Panc1 (cell line): ENCODE data around the gene SPRR5. TPM values are rescaled to one million over a fixed set of nuclear protein-coding genes. Genes with fewer than 3 reads are reported as not detected.

ENCODE experiments used
- ATAC-seq: fragments of 200-7000 bp; cut with Tn5 transposase; 2 replicates; pipeline ENCODE4 v1.9.1; 2020; ENCODE audit warnings: mild to moderate bottlenecking, moderate library complexity
- BruUV-seq: library from RNA; stranded (reverse); fragments of 400-500 nt; replicated peaks from 2 replicates; lab custom pipeline; 2021; lab: Mats Ljungman, UMichigan
- CTCF ChIA-PET: fragments of 300-600 bp; sonication (Branson Sonifier 250); formaldehyde crosslinking; loops from one replicate; lab custom pipeline; 2022; ENCODE audit warnings: antibody characterized with exemption; lab: Charles Lee
- POLR2A ChIA-PET: fragments of 300-600 bp; sonication (Branson Sonifier 250); formaldehyde crosslinking; loops from one replicate; lab custom pipeline; 2022; ENCODE audit warnings: antibody characterized with exemption; lab: Charles Lee
- DNase-seq: peaks from one replicate; pipeline ENCODE4 v3.0.0-alpha.2; 2010; ENCODE audit warnings: low read depth, low spot score
- H3K27ac ChIP-seq: 2 replicates; pipeline ENCODE4 v1.5.1; 2011; ENCODE audit warnings: mild to moderate bottlenecking, low read length, inconsistent platforms
- H3K27me3 ChIP-seq: fragments of 200-500 bp; sonication (Bioruptor generic); 2 replicates; pipeline ENCODE4 v1.6.0; 2014; ENCODE audit warnings: low read length, inconsistent platforms; ENCODE audit not compliant: control insufficient read depth, insufficient read depth
- H3K36me3 ChIP-seq: fragments of 200-500 bp; sonication (Bioruptor generic); 2 replicates; pipeline ENCODE4 v1.5.1; 2014; ENCODE audit warnings: inconsistent platforms, mild to moderate bottlenecking, low read length, moderate library complexity; ENCODE audit not compliant: control insufficient read depth, insufficient read depth
- H3K4me1 ChIP-seq: 2 replicates; pipeline ENCODE4 v1.5.1; 2011; ENCODE audit warnings: inconsistent platforms, mild to moderate bottlenecking, low read length, moderate library complexity; ENCODE audit not compliant: control insufficient read depth, insufficient read depth
- H3K4me3 ChIP-seq, 2 experiments: 2 replicates each; pipeline ENCODE4 v1.5.1; 2011 to 2012; ENCODE audit warnings: low read depth in 2 of 2, low read length in 2 of 2, mild to moderate bottlenecking in 2 of 2, inconsistent platforms in 1 of 2, moderate library complexity in 1 of 2
- H3K9me3 ChIP-seq: fragments of 200-500 bp; sonication (Bioruptor generic); 2 replicates; pipeline ENCODE4 v1.5.1; 2014; ENCODE audit warnings: low read depth, mild to moderate bottlenecking, inconsistent platforms, low read length, moderate library complexity; ENCODE audit not compliant: control insufficient read depth, insufficient read depth
- CTCF ChIP-seq: fragments of 450-650 bp; IDR thresholded peaks from 2 replicates; pipeline ENCODE4 v1.5.1; 2017; ENCODE audit warnings: mild to moderate bottlenecking
- POLR2AphosphoS5 ChIP-seq: IDR thresholded peaks from 2 replicates; pipeline ENCODE4 v1.6.1; 2012; ENCODE audit warnings: mild to moderate bottlenecking, low read depth, low read length, moderate library complexity
- REST ChIP-seq, 2 experiments: IDR thresholded peaks; 2 replicates each; pipeline ENCODE4 v1.6.1; 2011 to 2012; ENCODE audit warnings: low read depth in 2 of 2, control low read depth in 1 of 2, low read length in 1 of 2, mild to moderate bottlenecking in 1 of 2, moderate library complexity in 1 of 2; ENCODE audit not compliant: insufficient read depth in 1 of 2
- SIN3A ChIP-seq: IDR thresholded peaks from 2 replicates; pipeline ENCODE4 v1.6.1; 2012; ENCODE audit warnings: low read depth, mild to moderate bottlenecking, low read length, moderate library complexity, borderline replicate concordance; ENCODE audit not compliant: insufficient read depth
- TCF7L2 ChIP-seq: IDR thresholded peaks from 2 replicates; pipeline ENCODE4 v1.6.1; 2011; ENCODE audit warnings: mild to moderate bottlenecking, low read depth, low read length, inconsistent platforms
- in situ Hi-C: cut with HindIII; loops from 2 replicates; pipeline ENCODE4 v1.10.0; 2016; ENCODE audit warnings: low sequenced_read_pairs, low pct_unique_long_range_greater_than_20kb
- intact Hi-C: fragments of 100-400 bp; cut with micrococcal nuclease; formaldehyde crosslinking; loops from one replicate; pipeline ENCODE4 v1.10.0; 2022; ENCODE audit not compliant: unreplicated experiment
- total RNA-seq: library from RNA; stranded (reverse); gene quantifications from one replicate; pipeline ENCODE4 v1.2.1, GENCODE V29; 2021; ENCODE audit not compliant: unreplicated experiment

The SPRR5 gene
- total RNA-seq, 1 experiment from 2014 or later = not detected

- no peaks in the 10 kb centered on the region for H3K36me3 ChIP-seq
- H3K4me3 ChIP-seq = no peak overlapping the region
- ChIA-PET CTCF (interaction anchor here (0.6 kb wide), 1 partner anchor 1204 kb away, joined by 3 read pairs; no protein-coding TSS in a partner anchor), POLR2A (no interaction called here)
- no peaks in the 10 kb centered on the region for H3K9me3 ChIP-seq
- BruUV-seq = no TSS peak
- no peak for TF ChIP-seq TCF7L2
- DNase-seq (no peak), ATAC-seq (no peak)
- in situ Hi-C loops = no loop called here
- intact Hi-C loops = no loop called here
- no peak overlapping the region for H3K27ac ChIP-seq
- H3K4me1 ChIP-seq = no peaks in the 10 kb centered on the region
- no peaks in the 10 kb centered on the region for H3K27me3 ChIP-seq
These were observed 18.3 kb upstream of the SPRR5 start for GRCh38 chr1:152928671-152929070.

DNA sequence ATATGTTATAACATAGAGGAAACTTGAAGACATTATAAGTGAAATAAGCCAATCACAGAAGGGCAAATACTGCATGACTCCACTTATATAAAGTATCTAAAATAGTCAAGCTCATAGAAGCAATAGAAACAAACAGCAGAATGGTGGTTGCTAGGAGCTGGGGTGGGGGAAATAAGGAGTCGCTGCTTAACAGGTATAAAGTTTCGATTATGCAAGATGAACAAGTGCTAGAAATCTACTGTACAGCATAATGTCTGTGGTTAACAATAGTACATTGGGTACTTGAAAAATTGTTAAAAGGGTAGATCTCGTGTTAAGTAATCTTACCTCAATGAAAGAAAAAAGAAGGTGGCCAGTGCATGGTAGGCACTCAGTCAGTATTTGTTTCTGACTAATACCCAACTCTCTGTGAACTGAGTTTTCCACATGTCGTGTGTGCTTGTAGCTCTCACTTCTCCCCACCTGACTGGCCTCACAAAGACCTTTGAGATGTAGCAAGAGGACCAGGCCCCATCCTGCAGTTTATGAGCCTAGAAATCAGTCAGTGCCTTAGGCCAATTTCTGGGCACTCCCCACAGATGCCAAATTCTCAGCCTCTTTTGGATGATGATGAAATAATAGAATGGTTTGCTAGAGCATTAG, 14.7 kb upstream of the SPRR5 start:
- Histone ChIP-seq H3K36me3 (no peaks in the 10 kb centered on the region), H3K4me1 (no peaks in the 10 kb centered on the region), H3K4me3 (no peak overlapping the region), H3K27me3 (no peaks in the 10 kb centered on the region), H3K9me3 (no peaks in the 10 kb centered on the region), H3K27ac (no peak overlapping the region)
- no TSS peak for BruUV-seq
- intact Hi-C loops (no loop called here), in situ Hi-C loops (no loop called here)
- DNase-seq (no peak), ATAC-seq (no peak)
- POLR2A ChIA-PET = no interaction called here
- CTCF ChIA-PET = no interaction called here
- TF ChIP-seq CTCF (no peak), REST (IDR thresholded peaks at IDR 0.05; ENCODE audit: insufficient read depth in 1 of 2, low read depth in 2 of 2, low read length in 1 of 2) (no peak), POLR2AphosphoS5 (no peak), SIN3A (no peak), TCF7L2 (no peak)

GRCh38 chr1:152933196-152933595, 13.8 kb upstream of the SPRR5 start:
- no TSS peak for BruUV-seq
- Histone ChIP-seq H3K9me3 (no peaks in the 10 kb centered on the region), H3K4me3 (no peak overlapping the region), H3K27ac (no peak overlapping the region), H3K4me1 (no peaks in the 10 kb centered on the region), H3K27me3 (no peaks in the 10 kb centered on the region), H3K36me3 (no peaks in the 10 kb centered on the region)
- ATAC-seq (no peak), DNase-seq (no peak)
- TF ChIP-seq REST (IDR thresholded peaks at IDR 0.05; ENCODE audit: insufficient read depth in 1 of 2, low read depth in 2 of 2, low read length in 1 of 2) (no peak), CTCF (no peak), SIN3A (no peak), TCF7L2 (no peak), POLR2AphosphoS5 (no peak)
- intact Hi-C loops = no loop called here
- in situ Hi-C loops = no loop called here
- POLR2A ChIA-PET = interaction anchor here (0.7 kb wide), 1 partner anchor 599 kb away, joined by 3 read pairs; no protein-coding TSS in a partner anchor
- CTCF ChIA-PET = no interaction called here
